Astrocyte (in vitro differentiated cells and primary cell): ENCODE results near the gene NDOR1.

Experiments used
- EZH2 ChIP-seq: IDR thresholded peaks from 2 replicates; pipeline ENCODE4 v1.6.1; 2012; ENCODE audit warnings: mild to moderate bottlenecking, low read length, inconsistent platforms; ENCODE audit not compliant: insufficient read depth
- TF ChIP-seq, protein P1 (sequence below): IDR thresholded peaks from 2 replicates; pipeline ENCODE4 v1.5.1; 2011; ENCODE audit warnings: low read depth, mild to moderate bottlenecking, inconsistent platforms, low read length, moderate library complexity; ENCODE audit not compliant: insufficient read depth

DNA sequence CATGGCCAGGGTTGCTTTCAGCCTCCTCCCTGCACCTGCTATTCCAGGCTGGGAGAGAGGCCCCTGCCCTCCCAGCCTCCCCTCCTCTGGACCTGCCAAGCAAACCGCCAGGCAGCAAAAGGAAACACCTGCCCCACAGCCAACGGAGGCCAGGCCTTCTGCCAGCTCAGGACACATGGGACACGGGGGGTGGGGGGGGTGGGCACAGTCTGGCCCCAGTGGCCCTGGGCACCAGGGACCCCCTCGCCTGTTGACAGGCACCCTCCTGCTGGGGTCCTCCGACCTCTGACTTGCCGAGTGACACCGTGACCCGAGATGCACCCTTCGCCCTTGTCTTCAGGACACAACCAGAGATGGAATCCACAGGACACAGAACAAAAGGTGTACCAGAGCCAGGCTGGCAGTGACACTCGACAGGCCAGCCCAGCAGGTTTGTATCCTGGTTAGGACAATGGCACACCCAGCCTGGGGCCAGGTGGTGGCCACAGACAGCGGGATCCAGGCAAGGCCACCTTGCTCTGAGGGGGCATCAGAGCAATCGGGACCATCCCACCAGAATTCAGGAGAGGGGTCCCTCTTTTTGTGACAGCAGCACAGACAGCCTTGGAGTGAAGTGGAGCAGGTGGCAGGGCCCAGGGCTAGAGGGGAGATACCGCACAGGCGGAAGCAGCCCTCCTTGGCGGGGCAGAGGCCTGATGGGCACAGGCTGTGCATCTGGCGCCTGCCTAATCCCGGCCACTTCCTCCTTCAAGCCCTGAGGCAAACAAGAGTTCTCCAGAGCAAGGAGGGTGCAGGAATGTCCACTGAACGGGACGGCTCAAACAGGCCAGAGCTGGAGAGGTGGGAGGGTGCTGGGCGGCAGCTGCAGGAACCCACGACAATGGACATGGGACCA lies 32.4 kb upstream of the NDOR1 start:
- TF ChIP-seq, protein P1, sequence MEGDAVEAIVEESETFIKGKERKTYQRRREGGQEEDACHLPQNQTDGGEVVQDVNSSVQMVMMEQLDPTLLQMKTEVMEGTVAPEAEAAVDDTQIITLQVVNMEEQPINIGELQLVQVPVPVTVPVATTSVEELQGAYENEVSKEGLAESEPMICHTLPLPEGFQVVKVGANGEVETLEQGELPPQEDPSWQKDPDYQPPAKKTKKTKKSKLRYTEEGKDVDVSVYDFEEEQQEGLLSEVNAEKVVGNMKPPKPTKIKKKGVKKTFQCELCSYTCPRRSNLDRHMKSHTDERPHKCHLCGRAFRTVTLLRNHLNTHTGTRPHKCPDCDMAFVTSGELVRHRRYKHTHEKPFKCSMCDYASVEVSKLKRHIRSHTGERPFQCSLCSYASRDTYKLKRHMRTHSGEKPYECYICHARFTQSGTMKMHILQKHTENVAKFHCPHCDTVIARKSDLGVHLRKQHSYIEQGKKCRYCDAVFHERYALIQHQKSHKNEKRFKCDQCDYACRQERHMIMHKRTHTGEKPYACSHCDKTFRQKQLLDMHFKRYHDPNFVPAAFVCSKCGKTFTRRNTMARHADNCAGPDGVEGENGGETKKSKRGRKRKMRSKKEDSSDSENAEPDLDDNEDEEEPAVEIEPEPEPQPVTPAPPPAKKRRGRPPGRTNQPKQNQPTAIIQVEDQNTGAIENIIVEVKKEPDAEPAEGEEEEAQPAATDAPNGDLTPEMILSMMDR, result no peak
- TF ChIP-seq EZH2, result no peak
